Upper lobe of left lung (tissue), 6 donors: ENCODE results near the gene TOP1. TPM values are rescaled to one million over a fixed set of nuclear protein-coding genes. Genes with fewer than 3 reads are reported as not detected.
"Not testable (repeated sequence)": the region's sequence is repeated elsewhere in the genome, so short reads cannot be mapped to it uniquely, and the experiment has no call there.

Experiments used
- ATAC-seq, 2 donors: fragments of 200-7000 bp; cut with Tn5 transposase; one replicate each; pipeline ENCODE4 v1.9.1; 2022; ENCODE audit warnings: mild to moderate bottlenecking in 2 of 2, moderate library complexity in 2 of 2; ENCODE audit not compliant: low FRiP score in 2 of 2
- DNase-seq, 2 donors: peaks; one replicate each; pipeline ENCODE4 v3.0.0-alpha.2; 2019 to 2020
- H3K27ac ChIP-seq, 4 donors: fragments of 200-600 bp; sonication (generic); one replicate each; pipeline ENCODE4 v1.5.1; 2016 to 2019
- H3K27me3 ChIP-seq, 4 donors: fragments of 200-600 bp; sonication (generic); one replicate each; pipeline ENCODE4 v1.5.1; 2017 to 2019
- H3K36me3 ChIP-seq, 4 donors: fragments of 200-600 bp; sonication (generic); one replicate each; pipeline ENCODE4 v1.5.1; 2016 to 2019
- H3K4me1 ChIP-seq, 4 donors: fragments of 200-600 bp; sonication (generic); one replicate each; pipeline ENCODE4 v1.5.1; 2018 to 2019
- H3K4me3 ChIP-seq, 4 donors: fragments of 200-600 bp; sonication (generic); one replicate each; pipeline ENCODE4 v1.5.1; 2017 to 2019; ENCODE audit warnings: mild to moderate bottlenecking in 2 of 4, moderate library complexity in 1 of 4
- H3K9me3 ChIP-seq, 4 donors: fragments of 200-600 bp; sonication (generic); one replicate each; pipeline ENCODE4 v1.5.1; 2018 to 2019
- CTCF ChIP-seq, 6 experiments: fragments of 450-650 bp in 4 of 6; fragments of 200-600 bp in 2 of 6; sonication (generic) in 2 of 6; IDR thresholded peaks; one replicate each; pipeline ENCODE4 v1.5.1; 2016 to 2019; ENCODE audit warnings: antibody characterized with exemption in 6 of 6
- EP300 ChIP-seq, 4 donors: sonication (generic); formaldehyde crosslinking; IDR thresholded peaks; one replicate each; pipeline ENCODE4 v1.5.1; 2017; ENCODE audit warnings: antibody characterized with exemption in 4 of 4, control low read depth in 2 of 4
- POLR2A ChIP-seq, 4 donors: fragments of 450-650 bp; IDR thresholded peaks; one replicate each; pipeline ENCODE4 v1.5.1; 2016 to 2017; ENCODE audit warnings: antibody characterized with exemption in 4 of 4, mild to moderate bottlenecking in 2 of 4
- POLR2AphosphoS5 ChIP-seq, 2 donors: sonication (generic); formaldehyde crosslinking; IDR thresholded peaks; one replicate each; pipeline ENCODE4 v1.5.1; 2017; ENCODE audit warnings: antibody characterized with exemption in 2 of 2
- WGBS, 2 donors: methylation state at CpG; one replicate each; pipeline ENCODE4 v1.1.5; 2017 to 2018; 5-methylcytosine and 5-hydroxymethylcytosine counted together
- total RNA-seq, 6 donors: library from RNA; depleted of rRNA in 4 of 6; stranded (reverse); fragments of >200 nt in 4 of 6; gene quantifications; one replicate each; pipeline versions ENCODE4 v1.1.0 to v1.2.1, GENCODE V29; 2016 to 2021
- donor health status: DM: no; HTN: no; CAD: no; lungs with moderate emphysema.
- donor health status: DM: no; HTN: yes; CAD: no; lungs with severe emphysema.

The TOP1 gene
- total RNA-seq, 6 donors from 2014 or later: 39.8 to 94.2 (median 49.0) TPM

GRCh38 chr20:41002842-41003142 is 25.8 kb upstream of the TOP1 start:
- Histone ChIP-seq H3K27ac (peak overlapping the region; percentile 86 to 96 (median 91)), H3K27me3 (no peaks in the 10 kb centered on the region), H3K4me1 (peaks cover 56 to 66% (median 57%) of the 10 kb centered on the region in 4 donors), H3K36me3 (no peaks in the 10 kb centered on the region), H3K9me3 (no peaks in the 10 kb centered on the region), H3K4me3 (no peak overlapping the region)
- ATAC-seq (no peak), DNase-seq (no peak)
- TF ChIP-seq POLR2AphosphoS5 (IDR thresholded peaks at IDR 0.05): no peak
- TF ChIP-seq CTCF (IDR thresholded peaks at IDR 0.05): no peak
- TF ChIP-seq EP300 (IDR thresholded peaks at IDR 0.05): no peak
- TF ChIP-seq POLR2A (IDR thresholded peaks at IDR 0.05): peak in 1 of 4 donors; percentile 21
- 71 to 93% methylated on average over 1 of the region's 1 CpG for WGBS, 2 donors

GRCh38 chr20:41003143-41003935 is 25.3 kb upstream of the TOP1 start:
- Histone ChIP-seq H3K27me3 (no peaks in the 10 kb centered on the region), H3K9me3 (no peaks in the 10 kb centered on the region), H3K36me3 (no peaks in the 10 kb centered on the region), H3K4me1 (peaks cover 61 to 71% (median 62%) of the 10 kb centered on the region in 4 donors), H3K4me3 (peak overlapping the region in 3 of 4 donors; percentile 6 to 28 (median 13)), H3K27ac (peak overlapping the region; percentile 86 to 96 (median 91))
- DNase-seq (peak in 1 of 2 donors; percentile 96), ATAC-seq (peak; percentile 82 to 90)
- TF ChIP-seq POLR2A (IDR thresholded peaks at IDR 0.05) (peak in 1 of 4 donors; percentile 23), POLR2AphosphoS5 (IDR thresholded peaks at IDR 0.05) (peak; percentile 91 to 95), CTCF (IDR thresholded peaks at IDR 0.05) (no peak), EP300 (IDR thresholded peaks at IDR 0.05) (peak in 3 of 4 donors; percentile 16 to 97 (median 94))
- 16 to 21% methylated on average over 8 to 12 of the region's 12 CpGs for WGBS, 2 donors

- H3K27ac ChIP-seq: peak overlapping the region; percentile 86 to 96 (median 91)
- not testable (repeated sequence) for H3K27me3 ChIP-seq, DNase-seq, H3K9me3 ChIP-seq, H3K36me3 ChIP-seq, ATAC-seq
- WGBS, 2 donors: 78 to 82% methylated on average over 5 to 6 of the region's 6 CpGs
- H3K4me1 ChIP-seq: peaks cover 64 to 71% (median 65%) of the 10 kb centered on the region in 4 donors
- peak overlapping the region in 1 of 4 donors; percentile 6 for H3K4me3 ChIP-seq
Observed at GRCh38 chr20:41003936-41004294, 24.7 kb upstream of the TOP1 start.

- ATAC-seq (no peak), DNase-seq (no peak)
- WGBS, 2 donors: 64 to 70% methylated on average over 7 to 8 of the region's 8 CpGs
- no peak for TF ChIP-seq POLR2AphosphoS5 (IDR thresholded peaks at IDR 0.05)
- TF ChIP-seq POLR2A (IDR thresholded peaks at IDR 0.05): no peak
- Histone ChIP-seq H3K27ac (peak overlapping the region; percentile 86 to 96 (median 91)), H3K27me3 (no peaks in the 10 kb centered on the region), H3K9me3 (no peaks in the 10 kb centered on the region), H3K4me1 (peaks cover 64 to 71% (median 65%) of the 10 kb centered on the region in 4 donors), H3K36me3 (no peaks in the 10 kb centered on the region), H3K4me3 (peak overlapping the region in 1 of 4 donors; percentile 6)
Observed at GRCh38 chr20:41004531-41005360, 23.9 kb upstream of the TOP1 start.

GRCh38 chr20:41005361-41005729 is 23.3 kb upstream of the TOP1 start:
- no peaks in the 10 kb centered on the region for H3K9me3 ChIP-seq
- TF ChIP-seq POLR2A (IDR thresholded peaks at IDR 0.05) (peak in 1 of 4 donors; percentile 55), CTCF (IDR thresholded peaks at IDR 0.05) (no peak), POLR2AphosphoS5 (IDR thresholded peaks at IDR 0.05) (peak; percentile 86 to 92), EP300 (IDR thresholded peaks at IDR 0.05) (peak in 2 of 4 donors; percentile 80 to 96)
- H3K27me3 ChIP-seq: no peaks in the 10 kb centered on the region
- 11 to 14% methylated on average over 3 to 4 of the region's 4 CpGs for WGBS, 2 donors
- DNase-seq: peak in 1 of 2 donors; percentile 87
- H3K4me3 ChIP-seq: peak overlapping the region in 1 of 4 donors; percentile 6
- H3K36me3 ChIP-seq: no peaks in the 10 kb centered on the region
- H3K27ac ChIP-seq: peak overlapping the region; percentile 86 to 96 (median 91)
- ATAC-seq: peak; percentile 46 to 67
- peaks cover 64 to 71% (median 65%) of the 10 kb centered on the region in 4 donors for H3K4me1 ChIP-seq
